Small intestine (tissue), 7 donors: ENCODE results near the gene TAOK2. TPM values are rescaled to one million over a fixed set of nuclear protein-coding genes. Genes with fewer than 3 reads are reported as not detected.
"Not testable (repeated sequence)": the region's sequence is repeated elsewhere in the genome, so short reads cannot be mapped to it uniquely, and the experiment has no call there.

Source experiments
- DNase-seq, 2 donors: peaks; one replicate each; pipeline versions ENCODE4 v3.0.0 to v3.0.0-alpha.2; 2013
- FAIRE-seq: peaks from 2 replicates; lab custom pipeline; 2012; peaks lifted over from hg19 to GRCh38; lab: Jason Lieb, UNC
- H3K27ac ChIP-seq, 3 donors: one replicate each; pipeline ENCODE4 v1.5.1; 2013; ENCODE audit warnings: low read length in 2 of 3, mild to moderate bottlenecking in 2 of 3, control low read depth in 1 of 3, inconsistent platforms in 1 of 3, low read depth in 1 of 3, moderate library complexity in 1 of 3
- H3K27me3 ChIP-seq, 3 donors: one replicate each; pipeline ENCODE4 v1.6.1; 2013; ENCODE audit warnings: low read length in 3 of 3, inconsistent platforms in 1 of 3; ENCODE audit not compliant: control insufficient read depth in 3 of 3, insufficient read depth in 3 of 3
- H3K36me3 ChIP-seq, 3 donors: one replicate each; pipeline ENCODE4 v1.6.1; 2013; ENCODE audit warnings: low read length in 3 of 3, inconsistent platforms in 1 of 3, low read depth in 1 of 3, mild to moderate bottlenecking in 1 of 3, moderate library complexity in 1 of 3; ENCODE audit not compliant: control insufficient read depth in 3 of 3, insufficient read depth in 2 of 3
- H3K4me1 ChIP-seq, 3 donors: one replicate each; pipeline ENCODE4 v1.6.1; 2013; ENCODE audit warnings: low read length in 2 of 3, inconsistent platforms in 1 of 3, low read depth in 1 of 3, mild to moderate bottlenecking in 1 of 3, moderate library complexity in 1 of 3; ENCODE audit not compliant: control insufficient read depth in 3 of 3, insufficient read depth in 2 of 3
- H3K4me3 ChIP-seq, 3 donors: one replicate each; pipeline ENCODE4 v1.5.1; 2013; ENCODE audit warnings: low read length in 3 of 3, control low read depth in 1 of 3, inconsistent platforms in 1 of 3, low read depth in 1 of 3, mild to moderate bottlenecking in 1 of 3, moderate library complexity in 1 of 3
- H3K9me3 ChIP-seq, 2 donors: one replicate each; pipeline ENCODE4 v1.6.1; 2013; ENCODE audit warnings: low read depth in 1 of 2, low read length in 1 of 2; ENCODE audit not compliant: control insufficient read depth in 2 of 2, insufficient read depth in 1 of 2
- WGBS, 3 donors: extraction: QIAGEN DNeasy Blood & Tissue Kit; methylation state at CpG; one replicate each; pipeline ENCODE4 v1.1.7; 2013; 5-methylcytosine and 5-hydroxymethylcytosine counted together
- polyA plus RNA-seq, 4 donors: library from polyadenylated mRNA; stranded (reverse) in 3 of 4; unstranded in 1 of 4; fragments of 200-250 nt in 3 of 4; fragments of 120-200 nt in 1 of 4; gene quantifications; one replicate each; pipeline versions ENCODE4 v1.2.1 to v1.2.3, GENCODE V29; 2013
- donor health status: healthy with polysubstance abuse.
- donor health status: control.
- donor health status: control.
- donor health status: Bipolar disorder and iron deficiency.
- donor health status: healthy.

The TAOK2 gene
- polyA plus RNA-seq, 4 donors: 21.6 to 36.7 (median 29.0) TPM

DNA sequence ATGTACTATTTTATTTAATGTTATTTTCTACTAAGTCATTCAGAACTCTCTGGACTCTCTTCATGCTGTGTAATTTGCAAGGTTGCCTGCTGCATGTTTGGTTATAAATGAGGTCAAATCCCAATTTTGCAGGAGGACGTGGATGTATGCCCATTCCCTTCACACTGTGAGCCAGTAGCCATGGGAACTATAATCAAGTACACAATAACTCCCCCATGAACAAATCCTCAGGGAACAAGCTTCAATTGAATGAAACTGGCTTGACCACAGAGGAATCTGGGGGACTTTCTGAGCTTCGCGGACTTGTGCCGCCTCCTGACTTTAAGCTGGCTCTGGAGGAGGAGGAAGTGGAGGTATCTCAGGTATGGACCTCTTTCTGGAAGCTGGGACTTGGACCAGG lies 33.0 kb upstream of the TAOK2 start:
- no peak for DNase-seq
- H3K9me3 ChIP-seq: peaks cover 0 to 15% of the 10 kb centered on the region in 2 donors
- no peak overlapping the region for H3K27ac ChIP-seq
- WGBS, 3 donors: 78 to 91% (median 90%) methylated on average over 4 of the region's 4 CpGs
- no peaks in the 10 kb centered on the region for H3K27me3 ChIP-seq
- FAIRE-seq: no peak
- peaks cover 0 to 31% (median 0%) of the 10 kb centered on the region in 3 donors for H3K4me1 ChIP-seq
- no peak overlapping the region for H3K4me3 ChIP-seq
- H3K36me3 ChIP-seq: no peaks in the 10 kb centered on the region

DNA sequence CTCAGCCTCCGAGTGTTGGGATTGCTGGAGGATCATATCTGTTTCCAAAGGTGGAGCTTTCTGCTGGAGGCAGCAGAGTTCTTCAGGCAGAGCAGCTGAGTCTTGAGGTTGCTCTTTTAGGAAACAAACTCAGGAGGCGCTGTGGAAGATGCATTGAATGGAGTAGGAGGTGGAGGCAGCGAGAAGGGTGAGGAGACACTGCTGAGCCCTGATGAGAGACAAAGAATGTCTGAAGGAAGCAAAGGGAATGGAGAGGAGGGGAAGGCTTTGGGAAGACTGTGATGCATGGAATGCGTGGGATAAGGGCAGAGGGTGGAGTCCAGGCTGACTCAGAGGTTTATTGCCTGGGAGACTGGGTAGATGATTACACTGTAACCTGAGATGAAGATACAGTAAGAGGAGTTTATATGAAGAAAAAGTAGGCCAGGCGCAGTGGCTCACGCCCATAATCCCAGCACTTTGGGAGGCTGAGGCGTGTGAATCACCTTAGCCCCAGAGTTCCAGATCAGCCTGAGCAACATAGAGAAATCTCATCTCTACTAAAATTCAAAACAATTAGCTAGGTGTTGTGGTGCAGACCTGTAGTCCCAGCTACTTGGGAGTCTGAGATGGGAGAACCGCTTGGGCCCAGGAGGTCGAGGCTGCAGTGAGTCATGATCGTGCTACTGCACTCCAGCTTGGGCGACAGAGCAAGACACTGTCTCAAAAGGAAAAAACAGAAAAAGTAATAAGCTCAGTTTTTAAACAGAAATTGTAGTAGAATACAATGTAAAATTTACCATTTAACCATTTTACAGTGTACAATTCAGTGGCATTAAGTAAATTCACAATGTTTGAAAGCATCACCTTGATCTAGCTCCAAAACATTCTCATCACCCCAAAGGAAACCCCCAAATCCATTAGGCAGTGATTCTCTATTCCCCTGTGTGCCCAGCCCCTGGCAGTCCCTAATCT lies 29.5 kb upstream of the TAOK2 start:
- DNase-seq (peak; percentile 95 to 97), FAIRE-seq (no peak)
- H3K36me3 ChIP-seq: no peaks in the 10 kb centered on the region
- 16 to 39% (median 38%) methylated on average over 11 of the region's 11 CpGs for WGBS, 3 donors
- H3K4me3 ChIP-seq: no peak overlapping the region
- peak overlapping the region; percentile 66 to 83 (median 76) for H3K27ac ChIP-seq
- H3K9me3 ChIP-seq: peaks cover 0 to 15% of the 10 kb centered on the region in 2 donors
- H3K4me1 ChIP-seq: peaks cover 0 to 31% (median 0%) of the 10 kb centered on the region in 3 donors
- no peaks in the 10 kb centered on the region for H3K27me3 ChIP-seq

DNA sequence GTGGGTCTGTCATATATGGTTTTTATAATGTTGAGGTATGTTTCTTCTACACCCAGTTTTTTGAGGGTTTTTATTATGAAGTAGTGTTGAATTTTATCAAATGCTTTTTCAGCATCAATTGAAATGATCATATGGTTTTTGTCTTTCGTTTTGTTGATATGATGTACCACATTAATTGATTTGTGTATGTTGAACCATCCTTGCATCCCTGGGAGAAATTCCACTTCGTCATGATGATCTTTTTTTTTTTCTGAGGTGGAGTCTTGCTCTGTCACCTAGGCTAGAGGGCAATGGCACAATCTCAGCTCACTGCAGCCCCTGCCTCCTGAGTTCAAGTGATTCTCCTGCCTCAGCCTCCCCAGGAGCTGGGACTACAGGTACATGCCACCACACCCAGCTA lies 25.8 kb upstream of the TAOK2 start:
- no peak for DNase-seq
- 84 to 89% (median 88%) methylated on average over 2 of the region's 2 CpGs for WGBS, 3 donors
- no peak for FAIRE-seq
- H3K27me3 ChIP-seq: no peaks in the 10 kb centered on the region
- H3K9me3 ChIP-seq: peaks cover 0 to 10% of the 10 kb centered on the region in 2 donors
- no peak overlapping the region for H3K4me3 ChIP-seq
- peaks cover 0 to 35% (median 0%) of the 10 kb centered on the region in 3 donors for H3K4me1 ChIP-seq
- no peak overlapping the region for H3K27ac ChIP-seq
- H3K36me3 ChIP-seq: no peaks in the 10 kb centered on the region

DNA sequence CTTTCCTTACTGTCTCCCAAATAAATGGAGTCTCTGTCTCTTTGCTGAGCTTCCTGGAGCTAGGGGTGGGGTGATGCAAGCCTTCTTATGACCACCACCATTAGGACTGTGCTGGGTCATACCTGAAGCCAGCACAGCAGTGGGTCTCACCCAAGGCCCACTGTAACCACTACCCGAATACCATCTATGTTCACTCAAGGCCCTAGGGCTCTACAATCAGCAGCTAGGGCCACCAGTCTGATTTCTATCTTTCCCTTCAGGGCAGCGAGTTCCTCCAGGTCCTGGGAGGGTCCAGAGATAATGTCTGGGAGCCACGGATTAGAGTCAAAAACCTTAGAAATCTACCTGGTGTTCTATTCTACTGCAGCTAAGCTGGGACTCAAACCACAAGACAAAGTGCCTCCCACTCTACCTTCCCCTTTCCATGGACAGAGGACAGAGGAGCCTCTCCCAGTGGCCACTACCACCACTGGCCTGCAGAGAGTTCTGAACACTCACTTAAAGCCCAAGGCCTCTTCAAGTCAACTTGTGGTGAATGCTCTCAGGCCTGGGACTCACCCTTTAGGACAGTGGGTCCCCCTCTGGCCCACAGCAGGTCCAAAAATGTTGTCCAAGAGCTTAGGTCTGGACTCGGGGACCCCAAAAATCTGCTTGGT lies 22.7 kb upstream of the TAOK2 start:
- no peak for DNase-seq
- FAIRE-seq: no peak
- H3K27ac ChIP-seq: peak overlapping the region in 1 of 3 donors; percentile 88

DNA sequence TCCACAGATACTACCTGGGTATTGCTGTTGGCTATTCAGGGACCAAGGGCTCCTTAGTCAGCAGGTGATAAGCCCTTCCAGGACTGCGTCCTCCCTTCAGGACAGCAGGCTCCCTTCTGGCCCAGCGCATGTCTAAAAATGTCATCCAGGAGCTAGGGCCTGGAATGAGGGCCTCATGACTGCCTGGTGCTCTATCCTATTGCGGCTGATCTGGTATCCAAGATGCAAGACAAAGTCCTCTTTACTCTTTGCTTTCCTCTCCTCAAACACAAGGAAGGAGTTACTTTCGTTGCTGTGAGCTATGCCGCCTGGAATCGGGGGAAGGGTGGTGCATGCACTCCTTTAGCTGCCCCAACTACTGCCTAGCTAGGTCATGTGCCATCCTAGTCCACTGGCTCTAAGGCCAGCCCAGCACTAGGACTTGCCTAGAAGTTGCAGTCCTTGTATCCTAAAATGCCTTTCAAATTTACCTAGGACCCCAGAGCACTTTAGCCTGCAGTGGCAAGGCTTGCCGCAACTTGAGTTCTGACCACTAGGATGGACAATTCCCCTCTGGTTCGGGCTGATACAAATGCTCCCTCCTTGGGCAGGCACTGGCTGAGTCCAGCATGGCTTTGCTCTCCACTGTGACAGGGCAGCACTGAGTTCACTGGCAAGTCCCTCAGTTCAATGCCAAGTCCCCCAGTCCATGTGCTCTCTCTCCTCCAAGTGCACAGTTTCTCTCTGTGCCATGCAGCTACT lies 21.9 kb upstream of the TAOK2 start:
- H3K9me3 ChIP-seq: peaks cover 0 to 10% of the 10 kb centered on the region in 2 donors
- H3K4me1 ChIP-seq: peaks cover 0 to 16% (median 0%) of the 10 kb centered on the region in 3 donors
- DNase-seq (peak in 1 of 2 donors; percentile 72), FAIRE-seq (no peak)
- H3K36me3 ChIP-seq: no peaks in the 10 kb centered on the region
- H3K27me3 ChIP-seq: no peaks in the 10 kb centered on the region
- peak overlapping the region in 1 of 3 donors; percentile 88 for H3K27ac ChIP-seq
- no peak overlapping the region for H3K4me3 ChIP-seq
- 49 to 76% (median 60%) methylated on average over 8 of the region's 8 CpGs for WGBS, 3 donors

More for the DNA sequence above, 22.7 kb upstream of the TAOK2 start:
- no peaks in the 10 kb centered on the region for H3K36me3 ChIP-seq
- peaks cover 0 to 16% (median 0%) of the 10 kb centered on the region in 3 donors for H3K4me1 ChIP-seq
- H3K4me3 ChIP-seq: no peak overlapping the region
- 89 to 97% (median 91%) methylated on average over 4 of the region's 4 CpGs for WGBS, 3 donors
- no peaks in the 10 kb centered on the region for H3K27me3 ChIP-seq
- H3K9me3 ChIP-seq: peaks cover 0 to 10% of the 10 kb centered on the region in 2 donors

DNA sequence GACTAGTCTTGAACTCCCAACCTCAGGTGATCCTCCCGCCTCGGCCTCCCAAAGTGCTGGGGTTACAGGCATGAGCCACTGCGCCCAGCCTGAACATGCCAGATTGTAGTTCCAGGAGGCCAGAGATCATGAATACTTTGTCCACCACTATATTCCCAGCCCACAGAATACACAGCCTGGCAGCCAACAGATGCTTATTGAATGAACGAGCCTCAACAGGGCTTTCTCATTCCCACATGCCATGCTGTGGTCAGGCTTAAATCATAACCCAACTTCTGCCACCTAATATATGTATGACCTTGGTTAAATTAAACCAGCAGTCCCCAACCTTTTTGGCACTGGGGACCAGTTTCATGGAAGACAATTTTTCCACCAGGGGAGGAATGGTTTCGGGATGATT lies 14.9 kb upstream of the TAOK2 start:
- peaks cover 0 to 3% (median 0%) of the 10 kb centered on the region in 3 donors for H3K36me3 ChIP-seq
- H3K4me3 ChIP-seq: no peak overlapping the region
- H3K4me1 ChIP-seq: peaks cover 0 to 11% (median 0%) of the 10 kb centered on the region in 3 donors
- no peaks in the 10 kb centered on the region for H3K9me3 ChIP-seq
- no peaks in the 10 kb centered on the region for H3K27me3 ChIP-seq
- WGBS, 3 donors: 89 to 94% (median 91%) methylated on average over 5 of the region's 5 CpGs
- FAIRE-seq (no peak), DNase-seq (no peak)
- H3K27ac ChIP-seq: no peak overlapping the region

DNA sequence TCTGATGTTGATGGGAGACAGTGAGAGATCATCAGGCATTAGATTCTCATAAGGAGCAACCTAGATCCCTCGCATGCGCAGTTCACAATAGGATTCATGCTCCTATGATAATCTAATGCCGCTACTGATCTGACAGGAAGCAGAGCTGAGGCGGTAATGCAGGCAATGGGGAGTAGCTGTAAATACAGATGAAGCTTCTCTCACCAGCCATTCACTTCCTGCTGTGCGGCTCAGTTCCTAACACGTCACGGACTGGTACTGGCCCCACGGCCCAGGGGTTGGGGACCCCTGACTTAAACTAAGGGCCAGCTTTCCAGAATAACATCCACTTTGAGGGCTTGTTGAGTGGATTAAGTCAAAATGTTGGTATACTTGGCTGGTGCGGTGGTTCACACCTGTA lies 14.4 kb upstream of the TAOK2 start:
- WGBS, 3 donors: 83 to 93% (median 85%) methylated on average over 9 of the region's 9 CpGs
- Histone ChIP-seq H3K27ac (no peak overlapping the region), H3K36me3 (peaks cover 0 to 6% (median 0%) of the 10 kb centered on the region in 3 donors), H3K4me3 (no peak overlapping the region), H3K27me3 (no peaks in the 10 kb centered on the region), H3K4me1 (peaks cover 0 to 11% (median 0%) of the 10 kb centered on the region in 3 donors), H3K9me3 (no peaks in the 10 kb centered on the region)
- FAIRE-seq (no peak), DNase-seq (no peak)

DNA sequence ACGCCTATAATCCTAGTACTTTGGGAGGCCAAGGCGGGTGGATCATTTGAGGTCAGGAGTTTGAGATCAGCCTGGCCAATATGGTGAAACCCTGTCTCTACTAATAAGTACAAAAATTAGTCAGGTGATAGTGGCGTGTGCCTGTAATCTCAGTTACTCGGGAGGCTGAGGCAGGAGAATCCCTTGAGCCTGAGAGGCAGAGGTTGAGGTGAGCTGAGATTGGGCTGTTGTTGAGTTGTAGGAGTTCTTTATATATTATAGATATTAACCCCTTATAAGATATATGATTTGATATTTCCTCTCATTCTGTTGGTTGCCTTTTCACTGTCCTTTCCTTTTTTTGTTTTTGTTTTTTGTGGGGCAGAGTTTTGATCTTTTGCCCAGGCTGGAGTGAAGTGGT lies 13.8 kb upstream of the TAOK2 start:
- not testable (repeated sequence) for H3K36me3 ChIP-seq, H3K4me3 ChIP-seq, FAIRE-seq, H3K27ac ChIP-seq, DNase-seq, H3K27me3 ChIP-seq, H3K9me3 ChIP-seq
- WGBS, 3 donors: 86 to 94% (median 89%) methylated on average over 4 of the region's 4 CpGs
- H3K4me1 ChIP-seq: peaks cover 0 to 14% (median 0%) of the 10 kb centered on the region in 3 donors
